Osteocyte (in vitro differentiated cells): ENCODE results near the gene KDM4C. TPM values are rescaled to one million over a fixed set of nuclear protein-coding genes. Genes with fewer than 3 reads are reported as not detected.

Experiments used
- DNase-seq: peaks from one replicate; pipeline ENCODE4 v3.0.0; 2021; ENCODE audit warnings: mixed read lengths; ENCODE audit not compliant: unreplicated experiment; ENCODE audit errors: extremely low spot score
- H3K27ac Mint-ChIP-seq: one replicate; pipeline ENCODE4 v1.8.0; 2021; ENCODE audit warnings: mild to moderate bottlenecking, mixed read lengths; ENCODE audit not compliant: unreplicated experiment
- H3K27me3 Mint-ChIP-seq: one replicate; pipeline ENCODE4 v1.8.0; 2021; ENCODE audit warnings: mixed read lengths; ENCODE audit not compliant: unreplicated experiment
- H3K36me3 Mint-ChIP-seq: one replicate; pipeline ENCODE4 v1.8.0; 2021; ENCODE audit warnings: mixed read lengths; ENCODE audit not compliant: unreplicated experiment
- H3K4me1 Mint-ChIP-seq: one replicate; pipeline ENCODE4 v1.8.0; 2021; ENCODE audit warnings: mixed read lengths; ENCODE audit not compliant: unreplicated experiment
- H3K4me3 Mint-ChIP-seq: one replicate; pipeline ENCODE4 v1.8.0; 2021; ENCODE audit warnings: mild to moderate bottlenecking, moderate library complexity, mixed read lengths; ENCODE audit not compliant: unreplicated experiment
- H3K9me3 Mint-ChIP-seq: one replicate; pipeline ENCODE4 v1.8.0; 2021; ENCODE audit warnings: mixed read lengths; ENCODE audit not compliant: unreplicated experiment
- total RNA-seq: library from RNA; stranded (reverse); gene quantifications from 2 replicates; pipeline ENCODE4 v1.2.1, GENCODE V29; 2021
- TF ChIP-seq, protein P1 (sequence below): fragments of 200-600 bp; sonication (generic); IDR thresholded peaks from 2 replicates; pipeline ENCODE4 v1.5.0; 2021; ENCODE audit warnings: antibody characterized with exemption, mild to moderate bottlenecking, moderate library complexity

KDM4C gene
- total RNA-seq, 1 donor from 2014 or later: 25.3 TPM

- peaks cover 13% of the 10 kb centered on the region for H3K36me3 Mint-ChIP-seq
- no peak overlapping the region for H3K27ac Mint-ChIP-seq
- H3K4me1 Mint-ChIP-seq: no peaks in the 10 kb centered on the region
Observed at GRCh38 chr9:7108936-7109335, 351.2 kb downstream of the KDM4C start.

GRCh38 chr9:7111413-7111812 is 353.6 kb downstream of the KDM4C start:
- H3K27ac Mint-ChIP-seq: no peak overlapping the region
- H3K4me1 Mint-ChIP-seq: no peaks in the 10 kb centered on the region
- no peaks in the 10 kb centered on the region for H3K27me3 Mint-ChIP-seq
- H3K36me3 Mint-ChIP-seq: peaks cover 8% of the 10 kb centered on the region
- no peak overlapping the region for H3K4me3 Mint-ChIP-seq
- H3K9me3 Mint-ChIP-seq: no peaks in the 10 kb centered on the region
- TF ChIP-seq, protein P1, sequence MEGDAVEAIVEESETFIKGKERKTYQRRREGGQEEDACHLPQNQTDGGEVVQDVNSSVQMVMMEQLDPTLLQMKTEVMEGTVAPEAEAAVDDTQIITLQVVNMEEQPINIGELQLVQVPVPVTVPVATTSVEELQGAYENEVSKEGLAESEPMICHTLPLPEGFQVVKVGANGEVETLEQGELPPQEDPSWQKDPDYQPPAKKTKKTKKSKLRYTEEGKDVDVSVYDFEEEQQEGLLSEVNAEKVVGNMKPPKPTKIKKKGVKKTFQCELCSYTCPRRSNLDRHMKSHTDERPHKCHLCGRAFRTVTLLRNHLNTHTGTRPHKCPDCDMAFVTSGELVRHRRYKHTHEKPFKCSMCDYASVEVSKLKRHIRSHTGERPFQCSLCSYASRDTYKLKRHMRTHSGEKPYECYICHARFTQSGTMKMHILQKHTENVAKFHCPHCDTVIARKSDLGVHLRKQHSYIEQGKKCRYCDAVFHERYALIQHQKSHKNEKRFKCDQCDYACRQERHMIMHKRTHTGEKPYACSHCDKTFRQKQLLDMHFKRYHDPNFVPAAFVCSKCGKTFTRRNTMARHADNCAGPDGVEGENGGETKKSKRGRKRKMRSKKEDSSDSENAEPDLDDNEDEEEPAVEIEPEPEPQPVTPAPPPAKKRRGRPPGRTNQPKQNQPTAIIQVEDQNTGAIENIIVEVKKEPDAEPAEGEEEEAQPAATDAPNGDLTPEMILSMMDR: no peak
- no peak for DNase-seq

More at GRCh38 chr9:7108936-7109335, 351.2 kb downstream of the KDM4C start:
- no peak for DNase-seq
- Mint-ChIP-seq H3K4me3 (no peak overlapping the region), H3K9me3 (no peaks in the 10 kb centered on the region), H3K27me3 (no peaks in the 10 kb centered on the region)
- TF ChIP-seq, protein P1: no peak

GRCh38 chr9:7115606-7116005 is 357.8 kb downstream of the KDM4C start:
- TF ChIP-seq, protein P1: no peak
- DNase-seq: no peak
- no peaks in the 10 kb centered on the region for H3K27me3 Mint-ChIP-seq
- H3K4me1 Mint-ChIP-seq: no peaks in the 10 kb centered on the region
- peaks cover 5% of the 10 kb centered on the region for H3K36me3 Mint-ChIP-seq
- no peaks in the 10 kb centered on the region for H3K9me3 Mint-ChIP-seq
- no peak overlapping the region for H3K4me3 Mint-ChIP-seq
- H3K27ac Mint-ChIP-seq: no peak overlapping the region

- Mint-ChIP-seq H3K4me3 (no peak overlapping the region), H3K27ac (no peak overlapping the region), H3K36me3 (peaks cover 7% of the 10 kb centered on the region), H3K4me1 (no peaks in the 10 kb centered on the region), H3K9me3 (no peaks in the 10 kb centered on the region), H3K27me3 (no peaks in the 10 kb centered on the region)
- TF ChIP-seq, protein P1: no peak
- DNase-seq: no peak
Observed at GRCh38 chr9:7117676-7118561, 360.1 kb downstream of the KDM4C start.

- no peak overlapping the region for H3K27ac Mint-ChIP-seq
- TF ChIP-seq, protein P1: no peak
- no peak for DNase-seq
- peaks cover 7% of the 10 kb centered on the region for H3K36me3 Mint-ChIP-seq
- no peaks in the 10 kb centered on the region for H3K9me3 Mint-ChIP-seq
- no peak overlapping the region for H3K4me3 Mint-ChIP-seq
- no peaks in the 10 kb centered on the region for H3K4me1 Mint-ChIP-seq
- H3K27me3 Mint-ChIP-seq: no peaks in the 10 kb centered on the region
Observed at GRCh38 chr9:7118633-7119032, 360.9 kb downstream of the KDM4C start.
